Effector memory CD4-positive, alpha-beta T cell (primary cell): Measurements from ENCODE around the gene ATP6V1A.

Experiments
- DNase-seq, 3 donors: peaks; one replicate each; pipeline ENCODE4 v3.0.0-alpha.2; 2020
- H3K27ac ChIP-seq: 2 replicates; pipeline ENCODE4 v1.7.0; 2013; ENCODE audit warnings: mild to moderate bottlenecking, low read length, moderate library complexity; ENCODE audit not compliant: insufficient read depth, poor library complexity, severe bottlenecking
- H3K27me3 ChIP-seq: replicated peaks from 2 replicates; pipeline ENCODE4 v1.7.0; 2013; ENCODE audit warnings: mild to moderate bottlenecking, low read length; ENCODE audit not compliant: insufficient read depth, control insufficient read depth, poor library complexity, severe bottlenecking
- H3K36me3 ChIP-seq: 2 replicates; pipeline ENCODE4 v1.7.0; 2013; ENCODE audit warnings: mild to moderate bottlenecking, low read length, moderate library complexity; ENCODE audit not compliant: control insufficient read depth, insufficient read depth
- H3K4me1 ChIP-seq: 2 replicates; pipeline ENCODE4 v1.7.0; 2013; ENCODE audit warnings: low read length, mild to moderate bottlenecking; ENCODE audit not compliant: control insufficient read depth, insufficient read depth, poor library complexity, severe bottlenecking
- H3K4me3 ChIP-seq: 2 replicates; pipeline ENCODE4 v1.7.0; 2013; ENCODE audit warnings: low read length, low read depth, mild to moderate bottlenecking; ENCODE audit not compliant: insufficient read depth, poor library complexity, severe bottlenecking
- H3K9me3 ChIP-seq: 2 replicates; pipeline ENCODE4 v1.7.0; 2013; ENCODE audit warnings: mild to moderate bottlenecking, low read length, moderate library complexity; ENCODE audit not compliant: control insufficient read depth
- total RNA-seq, 3 donors: gene quantifications; one replicate each; lab custom pipeline; 2026; lab: John Stamatoyannopoulos, UW

ATP6V1A gene
- total RNA-seq, result 27.0 to 31.5 (median 30.8) reads per million in 3 donors

DNA sequence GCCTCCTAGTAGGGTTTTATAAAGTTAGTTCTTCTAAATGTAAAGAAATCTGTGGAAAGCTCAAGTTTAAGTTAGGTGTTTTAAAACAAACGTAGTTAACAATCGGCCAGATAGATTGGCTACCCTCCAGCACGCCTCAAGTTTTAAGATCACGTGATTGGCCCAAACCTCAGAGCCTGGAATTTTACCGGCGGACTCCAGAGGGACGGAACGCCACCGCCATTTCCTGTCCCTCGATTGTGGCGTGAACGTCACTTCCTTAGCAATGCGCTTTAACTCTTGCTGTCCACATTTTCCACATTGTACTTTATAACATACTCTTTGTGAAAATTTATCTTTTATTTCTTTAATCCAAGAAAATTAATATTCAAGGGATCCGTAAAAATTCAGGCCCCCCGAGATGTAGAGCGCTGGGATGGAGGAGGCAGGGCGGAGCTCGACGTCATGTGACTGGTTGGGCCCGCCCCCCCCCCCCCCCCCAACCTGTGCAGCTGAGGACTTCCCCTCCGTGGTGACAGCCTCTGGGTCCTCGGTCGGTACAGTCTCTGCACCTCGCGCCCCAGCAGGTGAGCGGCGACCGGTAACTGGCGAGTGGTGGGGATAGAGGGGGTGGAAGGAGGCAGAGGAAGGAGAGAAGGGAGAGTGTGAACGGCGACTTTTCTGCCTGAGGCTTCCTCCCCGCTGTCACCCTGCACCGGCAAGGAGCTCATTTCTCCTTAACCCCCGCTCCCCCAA is at the start of gene ATP6V1A:
TSS of gene ATP6V1A (plus strand) at position 488 of the 735 bp plus-strand sequence. CDS start 31,719 bp downstream, outside the sequence.
- H3K4me3 ChIP-seq, result peak within 1 kb of the TSS; percentile 84
- H3K9me3 ChIP-seq, result no peaks in the 10 kb centered on the region
- H3K4me1 ChIP-seq, result peaks cover 23% of the 10 kb centered on the region
- peak within 1 kb of the TSS; percentile 100 for H3K27ac ChIP-seq
- no peaks in the 10 kb centered on the region for H3K36me3 ChIP-seq
- peak; percentile 75 to 84 (median 75) for DNase-seq
- H3K27me3 ChIP-seq, result no peaks in the 10 kb centered on the region

DNA sequence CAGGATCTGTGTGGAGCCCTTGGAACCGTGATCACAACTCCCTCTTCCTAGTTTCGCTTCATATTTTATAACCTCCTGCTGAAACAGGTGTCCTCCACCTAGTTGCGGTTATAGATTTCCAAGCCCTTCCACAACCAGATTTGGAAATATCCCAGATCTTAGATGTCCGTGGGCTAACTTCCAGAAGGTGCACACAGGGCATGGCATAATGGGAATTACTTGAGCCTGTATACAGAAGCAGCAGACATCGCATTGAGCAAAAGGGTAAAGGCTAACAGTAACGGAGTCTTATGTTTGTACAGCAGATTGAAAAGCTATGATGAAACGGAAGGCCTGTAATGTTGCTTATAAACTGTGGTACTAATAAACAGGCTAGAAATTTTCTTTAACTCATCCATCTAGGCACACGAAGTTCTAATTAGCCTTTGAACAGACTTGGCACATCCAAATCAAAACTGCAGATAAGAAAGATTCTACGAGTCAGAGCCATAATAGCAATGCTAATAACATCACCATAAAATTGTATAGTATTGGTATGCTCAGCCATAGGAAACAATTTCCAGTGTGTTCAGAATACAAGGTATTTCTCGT is 49.2 kb upstream of the ATP6V1A start:
- Histone ChIP-seq H3K36me3 (no peaks in the 10 kb centered on the region), H3K4me3 (peak overlapping the region; percentile 73), H3K27ac (peak overlapping the region; percentile 86), H3K27me3 (no peaks in the 10 kb centered on the region), H3K4me1 (no peaks in the 10 kb centered on the region), H3K9me3 (no peaks in the 10 kb centered on the region)
- DNase-seq, result no peak

DNA sequence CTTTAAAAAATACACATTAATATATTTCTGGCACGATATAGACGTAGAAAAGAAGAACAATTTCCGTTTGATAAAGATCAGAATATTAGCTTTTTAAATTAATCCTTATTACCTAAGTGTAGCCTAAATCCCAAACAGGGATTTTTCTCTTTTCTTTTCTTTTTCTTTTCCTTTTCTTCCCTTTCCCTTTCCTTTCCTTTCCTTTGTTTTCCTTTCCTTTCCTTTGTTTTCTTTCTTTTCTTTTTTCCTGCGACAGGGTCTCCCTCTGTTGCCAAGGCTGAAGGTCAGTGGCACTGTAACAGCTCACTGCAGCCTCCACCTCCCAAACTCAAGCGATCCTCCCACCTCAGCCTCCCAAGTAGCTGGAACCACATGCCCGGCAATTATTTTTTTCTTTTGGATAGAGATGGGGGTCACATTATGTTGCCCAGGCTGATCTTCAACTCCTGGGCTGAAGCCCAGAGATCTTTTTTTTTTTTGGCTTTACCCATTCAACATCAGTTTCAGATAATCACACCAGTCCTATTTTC is 48.6 kb upstream of the ATP6V1A start:
- Histone ChIP-seq H3K36me3 (no peaks in the 10 kb centered on the region), H3K27ac (peak overlapping the region; percentile 86), H3K9me3 (no peaks in the 10 kb centered on the region), H3K4me3 (no peak overlapping the region), H3K4me1 (no peaks in the 10 kb centered on the region), H3K27me3 (no peaks in the 10 kb centered on the region)
- no peak for DNase-seq

DNA sequence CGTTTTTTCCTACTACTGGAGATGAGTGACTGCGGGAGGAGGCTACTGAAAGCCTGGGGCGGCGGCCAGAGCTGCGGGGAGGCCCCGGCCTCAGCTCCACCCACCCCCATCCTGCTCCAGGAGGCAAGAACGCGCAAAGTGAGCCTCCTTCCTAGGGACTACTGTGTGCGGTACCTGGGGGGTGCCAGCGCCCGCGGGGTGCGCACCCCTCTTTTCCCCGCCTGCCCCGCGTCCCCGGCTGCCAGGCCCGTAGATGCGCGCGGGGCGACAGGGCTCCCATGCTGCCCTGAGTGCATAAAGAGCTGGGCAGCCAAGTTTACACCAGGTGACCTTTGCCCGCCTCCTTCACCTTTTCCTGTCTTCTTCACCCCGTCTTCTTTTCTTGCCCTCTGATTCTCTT is 47.9 kb upstream of the ATP6V1A start:
- Histone ChIP-seq H3K4me1 (no peaks in the 10 kb centered on the region), H3K36me3 (no peaks in the 10 kb centered on the region), H3K9me3 (no peaks in the 10 kb centered on the region), H3K4me3 (peak overlapping the region; percentile 11), H3K27ac (no peak overlapping the region), H3K27me3 (no peaks in the 10 kb centered on the region)
- no peak for DNase-seq

DNA sequence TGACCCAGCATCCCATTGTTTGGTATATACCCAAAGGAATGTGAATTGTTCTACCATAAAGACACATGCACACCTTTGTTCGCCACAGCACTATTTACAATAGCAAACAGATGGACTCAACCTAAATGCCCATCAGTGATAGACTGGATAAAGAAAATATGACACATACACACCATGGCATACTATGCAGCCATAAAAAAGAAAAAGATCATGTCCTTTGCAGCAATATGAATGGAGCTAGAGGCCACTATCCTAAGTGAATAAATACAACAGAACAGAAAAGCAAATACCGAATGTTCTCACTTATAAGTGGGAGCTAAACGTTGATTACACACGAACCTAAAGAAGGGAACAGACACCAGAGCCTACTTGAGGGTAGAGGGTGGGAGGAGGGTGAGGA is 39.0 kb upstream of the ATP6V1A start:
- DNase-seq, result no peak
- H3K4me1 ChIP-seq, result no peaks in the 10 kb centered on the region
- H3K9me3 ChIP-seq, result no peaks in the 10 kb centered on the region
- no peak overlapping the region for H3K27ac ChIP-seq
- no peaks in the 10 kb centered on the region for H3K27me3 ChIP-seq
- H3K4me3 ChIP-seq, result no peak overlapping the region
- H3K36me3 ChIP-seq, result no peaks in the 10 kb centered on the region

DNA sequence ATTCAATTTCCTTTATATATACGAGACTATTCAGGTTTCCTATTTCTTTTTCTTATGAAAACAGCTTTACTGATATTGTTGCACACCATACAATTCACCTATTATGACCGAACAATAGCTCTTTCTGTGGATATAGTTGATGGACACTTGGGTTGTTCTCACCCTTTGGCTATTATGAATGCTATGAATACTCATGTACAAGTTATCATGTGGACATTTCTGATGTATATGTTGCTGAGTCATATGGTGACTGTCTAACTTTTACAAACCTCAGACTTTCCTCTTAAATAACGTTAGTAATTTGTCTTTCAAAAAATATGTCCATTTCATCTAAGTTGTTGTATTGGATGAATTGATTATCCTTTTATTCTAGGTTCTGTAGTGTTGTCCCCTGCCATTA is 34.7 kb upstream of the ATP6V1A start:
- no peak for DNase-seq

DNA sequence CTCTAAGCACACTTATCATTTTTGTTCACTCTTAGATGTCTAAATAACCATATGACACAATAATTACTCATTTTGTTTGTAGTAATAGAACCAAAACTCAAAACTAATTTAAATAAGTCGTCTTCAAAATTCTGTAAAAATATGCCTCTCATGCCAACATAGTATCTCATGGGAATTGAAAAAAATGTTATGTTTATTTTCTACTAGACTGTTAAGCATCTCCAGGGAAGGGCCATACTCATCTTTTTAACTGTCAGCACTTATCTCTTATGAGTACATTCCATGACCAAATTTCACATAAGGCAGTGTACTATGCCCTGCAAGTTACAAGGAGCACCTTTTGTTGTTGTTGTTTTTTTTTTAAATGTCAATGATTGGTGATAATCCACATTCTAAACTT is 32.1 kb upstream of the ATP6V1A start:
- Histone ChIP-seq H3K27ac (no peak overlapping the region), H3K4me1 (no peaks in the 10 kb centered on the region), H3K4me3 (no peak overlapping the region), H3K27me3 (no peaks in the 10 kb centered on the region), H3K9me3 (no peaks in the 10 kb centered on the region), H3K36me3 (peaks cover 5% of the 10 kb centered on the region)
- DNase-seq, result no peak

More for the DNA sequence above, 34.7 kb upstream of the ATP6V1A start:
- no peaks in the 10 kb centered on the region for H3K9me3 ChIP-seq
- no peaks in the 10 kb centered on the region for H3K27me3 ChIP-seq
- H3K27ac ChIP-seq, result no peak overlapping the region
- no peaks in the 10 kb centered on the region for H3K4me1 ChIP-seq
- no peak overlapping the region for H3K4me3 ChIP-seq
- no peaks in the 10 kb centered on the region for H3K36me3 ChIP-seq

DNA sequence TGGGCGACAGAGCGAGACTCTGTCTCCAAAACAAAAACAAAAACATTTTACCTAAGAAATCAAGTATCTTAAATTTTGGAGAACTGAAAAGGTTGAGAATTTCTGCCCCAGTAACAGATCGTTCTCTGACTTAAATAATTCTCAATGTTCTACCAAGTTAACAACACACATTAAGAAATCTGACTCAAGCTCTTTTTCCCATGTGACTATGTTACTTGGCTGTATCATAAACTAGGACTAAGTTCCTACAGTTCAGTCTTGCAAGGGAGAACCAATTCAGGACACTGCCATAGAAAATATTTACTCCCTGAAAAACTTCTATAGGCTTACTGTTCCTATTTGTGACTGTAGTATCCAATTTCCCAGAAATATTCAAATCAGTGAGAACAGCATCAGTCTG is 29.5 kb upstream of the ATP6V1A start:
- Histone ChIP-seq H3K36me3 (peaks cover 23% of the 10 kb centered on the region), H3K4me1 (no peaks in the 10 kb centered on the region), H3K9me3 (no peaks in the 10 kb centered on the region), H3K4me3 (no peak overlapping the region), H3K27ac (no peak overlapping the region), H3K27me3 (no peaks in the 10 kb centered on the region)
- no peak for DNase-seq

DNA sequence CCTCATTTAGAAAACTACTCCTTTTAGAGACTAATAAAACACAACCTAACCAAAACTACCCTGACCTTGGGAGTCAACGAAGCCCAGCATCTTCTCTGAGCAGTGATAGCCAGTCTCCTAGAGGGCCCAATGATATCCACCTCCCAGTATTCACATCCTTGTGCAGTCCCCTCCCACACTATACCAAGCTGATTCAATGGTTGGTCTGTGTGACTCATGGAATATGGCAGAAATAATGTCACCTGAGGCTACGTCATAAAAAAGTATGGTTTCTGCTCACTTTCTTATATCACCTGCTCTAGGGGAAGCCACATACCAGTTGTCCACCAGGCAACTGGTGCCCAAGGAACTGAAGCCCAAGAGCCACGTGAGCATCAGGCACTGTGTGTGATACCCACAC is 29.0 kb upstream of the ATP6V1A start:
- H3K9me3 ChIP-seq, result no peaks in the 10 kb centered on the region
- H3K4me1 ChIP-seq, result no peaks in the 10 kb centered on the region
- no peak overlapping the region for H3K4me3 ChIP-seq
- H3K27ac ChIP-seq, result no peak overlapping the region
- H3K36me3 ChIP-seq, result peaks cover 27% of the 10 kb centered on the region
- no peaks in the 10 kb centered on the region for H3K27me3 ChIP-seq
- DNase-seq, result no peak

DNA sequence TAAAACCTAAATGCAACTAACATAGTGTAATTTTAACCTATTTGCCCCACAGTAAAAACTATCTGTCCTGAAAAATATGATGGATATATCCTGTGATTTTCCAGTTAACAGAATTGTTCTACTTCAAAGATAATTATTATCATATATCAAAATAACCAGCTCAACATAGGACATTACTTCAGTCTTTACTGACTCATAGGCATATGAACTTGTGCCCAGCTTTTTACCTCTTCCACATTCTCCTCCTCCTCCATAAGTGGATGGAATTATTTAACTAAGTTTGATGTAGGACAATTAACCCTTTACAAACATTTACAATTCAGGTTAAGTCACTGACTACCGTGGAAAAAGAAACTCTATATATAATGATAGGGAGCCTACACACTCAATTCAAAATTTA is 27.5 kb upstream of the ATP6V1A start:
- Histone ChIP-seq H3K27ac (no peak overlapping the region), H3K27me3 (no peaks in the 10 kb centered on the region), H3K4me1 (no peaks in the 10 kb centered on the region), H3K9me3 (no peaks in the 10 kb centered on the region), H3K36me3 (peaks cover 31% of the 10 kb centered on the region), H3K4me3 (no peak overlapping the region)
- DNase-seq, result no peak
